ENCODE measurements around the gene WDR5B.
"Not testable (repeated sequence)": the region's sequence is repeated elsewhere in the genome, so short reads cannot be mapped to it uniquely, and the experiment has no call there.

- not testable (repeated sequence) for TF ChIP-seq POLR2AphosphoS5 (IDR thresholded peaks at IDR 0.05; ENCODE audit: low read depth, low read length); TAF1 (IDR thresholded peaks at IDR 0.05; ENCODE audit: borderline replicate concordance, low read depth, low read length)
Observed at GRCh38 chr3:122443762-122444490, 28.1 kb upstream of the WDR5B start.
